ENCODE data around the gene NEK5.

Gene NEK5

GRCh38 chr13:52010890-52011631, 117.8 kb downstream of the NEK5 start, which contains the start of gene ATP7B:
ATP7B (minus strand) TSS chr13:52011450; CDS start chr13:52011337, 113 bp downstream.
- DNase-seq (ENCODE audit: low read depth in 2 of 2) = no peak

GRCh38 chr13:52009946-52010345, 118.9 kb downstream of the NEK5 start:
- no peak for DNase-seq (ENCODE audit: low read depth in 2 of 2)

- no peak for DNase-seq (ENCODE audit: low read depth in 2 of 2)
These were observed 122.2 kb downstream of the NEK5 start for GRCh38 chr13:52006523-52007245.

GRCh38 chr13:52005841-52006522, 122.9 kb downstream of the NEK5 start:
- DNase-seq (ENCODE audit: low read depth in 2 of 2) = no peak

GRCh38 chr13:52004511-52005170, 124.2 kb downstream of the NEK5 start:
- DNase-seq (ENCODE audit: low read depth in 2 of 2) = no peak

- no peak for DNase-seq (ENCODE audit: low read depth in 2 of 2)
These were observed 125.3 kb downstream of the NEK5 start for GRCh38 chr13:52003541-52003940.

GRCh38 chr13:52002361-52002760, 126.5 kb downstream of the NEK5 start:
- no peak for DNase-seq (ENCODE audit: low read depth in 2 of 2)

GRCh38 chr13:52001120-52001731, 127.6 kb downstream of the NEK5 start:
- no peak for DNase-seq (ENCODE audit: low read depth in 2 of 2)

- DNase-seq (ENCODE audit: low read depth in 2 of 2) = no peak
These were observed 129.0 kb downstream of the NEK5 start for GRCh38 chr13:51999921-52000320.

- DNase-seq (ENCODE audit: low read depth in 2 of 2) = no peak
These were observed 129.4 kb downstream of the NEK5 start for GRCh38 chr13:51999510-51999911.

- no peak for DNase-seq (ENCODE audit: low read depth in 2 of 2)
These were observed 130.0 kb downstream of the NEK5 start for GRCh38 chr13:51998723-51999509.

- DNase-seq (ENCODE audit: low read depth in 2 of 2) = no peak
These were observed 131.1 kb downstream of the NEK5 start for GRCh38 chr13:51997641-51998330.

GRCh38 chr13:51997186-51997585, 131.7 kb downstream of the NEK5 start:
- DNase-seq (ENCODE audit: low read depth in 2 of 2) = no peak

GRCh38 chr13:51996641-51997040, 132.2 kb downstream of the NEK5 start:
- DNase-seq (ENCODE audit: low read depth in 2 of 2) = no peak

- DNase-seq (ENCODE audit: low read depth in 2 of 2) = no peak
These were observed 133.0 kb downstream of the NEK5 start for GRCh38 chr13:51995677-51996551.

GRCh38 chr13:51993713-51994112, 135.2 kb downstream of the NEK5 start:
- no peak for DNase-seq (ENCODE audit: low read depth in 2 of 2)

GRCh38 chr13:51988988-51989618, 139.8 kb downstream of the NEK5 start:
- DNase-seq (ENCODE audit: low read depth in 2 of 2) = no peak

All from activated CD8-positive, alpha-beta memory T cell treated with anti-CD3 and anti-CD28 coated beads for 4 hours (primary cell).